CD4-positive, alpha-beta memory T cell (primary cell): Measurements from ENCODE around the gene PSMD10. TPM values are rescaled to one million over a fixed set of nuclear protein-coding genes. Genes with fewer than 3 reads are reported as not detected.

Experiments
- CTCF ChIA-PET: fragments of 350-600 bp; sonication (Branson Sonifier 250); formaldehyde crosslinking; loops from one replicate; lab custom pipeline; 2021; ENCODE audit warnings: inconsistent platforms; ENCODE audit not compliant: partially characterized antibody; lab: Charles Lee
- POLR2A ChIA-PET: fragments of 350-600 bp; sonication (Branson Sonifier 250); formaldehyde crosslinking; loops from one replicate; lab custom pipeline; 2021; ENCODE audit not compliant: partially characterized antibody; lab: Charles Lee
- DNase-seq, 5 donors: peaks; one replicate each; pipeline versions ENCODE4 v3.0.0 to v3.0.0-alpha.2; 2020 to 2022; ENCODE audit warnings: mixed read lengths in 1 of 5
- H3K27ac ChIP-seq: one replicate; pipeline ENCODE4 v1.7.0; 2013; ENCODE audit warnings: low read depth, low read length
- H3K27me3 ChIP-seq: 2 replicates; pipeline ENCODE4 v1.7.0; 2013; ENCODE audit warnings: mild to moderate bottlenecking, low read length, moderate library complexity; ENCODE audit not compliant: insufficient read depth
- H3K36me3 ChIP-seq: 2 replicates; pipeline ENCODE4 v1.7.0; 2013; ENCODE audit warnings: mild to moderate bottlenecking, low read length, moderate library complexity; ENCODE audit not compliant: insufficient read depth
- H3K4me1 ChIP-seq: 2 replicates; pipeline ENCODE4 v1.7.0; 2013; ENCODE audit warnings: mild to moderate bottlenecking, low read length, moderate library complexity; ENCODE audit not compliant: insufficient read depth
- H3K4me3 ChIP-seq, 2 donors: one replicate each; pipeline ENCODE4 v1.7.0; 2013; ENCODE audit warnings: low read length in 2 of 2, mild to moderate bottlenecking in 1 of 2
- H3K9me3 ChIP-seq, 2 donors: one replicate each; pipeline ENCODE4 v1.7.0; 2013; ENCODE audit warnings: low read length in 2 of 2, control low read depth in 1 of 2; ENCODE audit not compliant: control insufficient read depth in 1 of 2
- H3K27ac Mint-ChIP-seq, 7 donors: one replicate each; pipeline ENCODE4 v1.8.0; 2020 to 2021; ENCODE audit warnings: mixed read lengths in 7 of 7, mild to moderate bottlenecking in 6 of 7, inconsistent platforms in 3 of 7, moderate library complexity in 3 of 7
- H3K27me3 Mint-ChIP-seq, 2 donors: one replicate each; pipeline ENCODE4 v1.8.0; 2020 to 2021; ENCODE audit warnings: mixed read lengths in 2 of 2
- H3K36me3 Mint-ChIP-seq, 2 donors: one replicate each; pipeline ENCODE4 v1.8.0; 2020 to 2021; ENCODE audit warnings: mixed read lengths in 2 of 2, inconsistent platforms in 1 of 2, mild to moderate bottlenecking in 1 of 2
- H3K4me1 Mint-ChIP-seq, 4 donors: one replicate each; pipeline ENCODE4 v1.8.0; 2020 to 2021; ENCODE audit warnings: mixed read lengths in 4 of 4, mild to moderate bottlenecking in 1 of 4
- H3K4me3 Mint-ChIP-seq, 8 donors: one replicate each; pipeline ENCODE4 v1.8.0; 2020 to 2021; ENCODE audit warnings: mixed read lengths in 8 of 8, mild to moderate bottlenecking in 7 of 8, moderate library complexity in 6 of 8, inconsistent platforms in 3 of 8
- H3K9me3 Mint-ChIP-seq, 8 donors: one replicate each; pipeline ENCODE4 v1.8.0; 2020 to 2021; ENCODE audit warnings: mixed read lengths in 8 of 8, mild to moderate bottlenecking in 5 of 8, inconsistent platforms in 3 of 8, moderate library complexity in 1 of 8
- intact Hi-C: fragments of 100-400 bp; cut with micrococcal nuclease; formaldehyde crosslinking; loops from one replicate; pipeline ENCODE4 v1.15.1; 2023
- polyA plus RNA-seq, 2 donors: library from polyadenylated mRNA; unstranded; fragments of 300-500 nt; fragmentation: Illumina TruSeq; gene quantifications; one replicate each; pipeline ENCODE4 v1.2.3, GENCODE V29; 2021
- total RNA-seq, 2 experiments: library from RNA; stranded (reverse); gene quantifications; one replicate each; pipeline ENCODE4 v1.2.3, GENCODE V29; 2021

PSMD10 gene
- total and polyA plus RNA-seq, 4 experiments from 2014 or later: 29.0 to 87.8 (median 44.6) TPM

DNA sequence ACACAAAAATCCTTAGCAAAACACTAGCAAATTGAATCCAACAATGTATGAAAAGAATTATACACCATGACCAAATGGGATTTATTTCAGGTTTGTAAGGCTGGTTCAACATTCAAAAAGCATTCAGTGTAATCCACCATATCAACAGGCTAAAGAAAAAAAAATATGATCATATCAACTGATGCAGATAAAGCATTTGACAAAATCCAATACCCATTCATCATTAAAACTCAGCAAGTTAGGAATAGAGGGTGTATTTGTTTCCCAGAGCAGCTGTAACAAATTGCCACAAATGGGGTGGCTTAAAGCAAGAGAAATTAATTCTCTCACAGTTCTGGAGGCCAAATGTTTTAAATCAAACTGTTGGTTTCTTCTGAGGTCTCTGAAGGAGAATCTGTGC lies 35.8 kb downstream of the PSMD10 start:
- no peak for DNase-seq
- Histone ChIP-seq H3K27me3 (no peaks in the 10 kb centered on the region), H3K4me1 (no peaks in the 10 kb centered on the region), H3K36me3 (no peaks in the 10 kb centered on the region), H3K4me3 (no peak overlapping the region), H3K9me3 (no peaks in the 10 kb centered on the region), H3K27ac (no peak overlapping the region)
- ChIA-PET POLR2A (no interaction called here), CTCF (no interaction called here)
- Mint-ChIP-seq H3K27ac (no peak overlapping the region), H3K4me3 (no peak overlapping the region), H3K4me1 (peaks cover 0 to 8% (median 5%) of the 10 kb centered on the region in 4 donors), H3K36me3 (peaks cover 5 to 26% of the 10 kb centered on the region in 2 donors), H3K27me3 (no peaks in the 10 kb centered on the region), H3K9me3 (no peaks in the 10 kb centered on the region)
- intact Hi-C loops: no loop called here

DNA sequence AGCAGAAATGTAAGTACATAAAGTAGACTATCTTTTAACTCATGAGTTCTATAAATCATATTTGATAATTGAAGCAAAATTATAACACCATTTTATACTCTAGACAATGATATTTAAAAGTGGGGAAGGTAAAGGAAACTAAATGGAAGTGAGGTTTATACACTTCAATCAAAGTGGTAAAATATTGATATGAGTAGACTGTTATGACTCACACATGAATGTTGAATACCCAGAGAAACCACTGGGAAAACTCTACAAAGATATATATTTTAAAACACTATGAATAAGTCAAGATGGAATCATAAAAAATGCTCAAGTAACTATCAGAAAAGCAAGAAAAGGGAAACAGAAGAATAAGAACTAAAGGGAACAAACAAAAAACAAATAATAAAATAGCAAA lies 38.1 kb downstream of the PSMD10 start:
- Mint-ChIP-seq H3K27ac (peak overlapping the region in 2 of 7 donors; percentile 2 to 32), H3K4me3 (no peak overlapping the region), H3K36me3 (peaks cover 0 to 7% of the 10 kb centered on the region in 2 donors), H3K4me1 (peaks cover 0 to 5% (median 3%) of the 10 kb centered on the region in 4 donors), H3K9me3 (no peaks in the 10 kb centered on the region), H3K27me3 (no peaks in the 10 kb centered on the region)
- intact Hi-C loops: no loop called here
- H3K36me3 ChIP-seq: no peaks in the 10 kb centered on the region
- DNase-seq: no peak
- no peaks in the 10 kb centered on the region for H3K9me3 ChIP-seq
- H3K27me3 ChIP-seq: no peaks in the 10 kb centered on the region
- no peak overlapping the region for H3K4me3 ChIP-seq
- ChIA-PET CTCF (no interaction called here), POLR2A (no interaction called here)
- no peaks in the 10 kb centered on the region for H3K4me1 ChIP-seq
- H3K27ac ChIP-seq: no peak overlapping the region

DNA sequence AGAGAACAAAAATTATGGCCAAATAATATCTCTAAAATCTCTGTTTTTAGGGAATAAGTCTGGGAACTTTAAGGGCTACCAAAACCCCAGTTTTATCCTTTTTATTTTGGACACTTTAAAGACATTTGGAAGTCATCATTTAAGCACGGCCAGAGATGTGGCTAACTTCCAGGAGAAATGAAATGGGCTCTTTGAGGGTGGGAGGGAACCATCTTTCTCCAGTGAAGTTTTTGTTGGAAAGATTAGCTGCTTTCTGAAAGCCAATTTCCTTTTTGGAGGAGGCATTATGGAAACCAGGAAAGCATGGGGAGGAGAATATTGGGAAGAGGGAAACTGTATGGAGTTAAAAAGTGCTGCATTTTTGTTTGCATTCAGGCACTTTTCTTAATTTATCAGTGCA lies 41.7 kb downstream of the PSMD10 start:
- Mint-ChIP-seq H3K36me3 (no peaks in the 10 kb centered on the region), H3K27ac (peak overlapping the region in 2 of 7 donors; percentile 29 to 52), H3K9me3 (no peaks in the 10 kb centered on the region), H3K27me3 (no peaks in the 10 kb centered on the region), H3K4me1 (peaks cover 3 to 8% (median 4%) of the 10 kb centered on the region in 4 donors), H3K4me3 (no peak overlapping the region)
- intact Hi-C loops: no loop called here
- H3K27me3 ChIP-seq: no peaks in the 10 kb centered on the region
- POLR2A ChIA-PET: no interaction called here
- no peaks in the 10 kb centered on the region for H3K9me3 ChIP-seq
- no peak overlapping the region for H3K27ac ChIP-seq
- no peaks in the 10 kb centered on the region for H3K36me3 ChIP-seq
- no peak overlapping the region for H3K4me3 ChIP-seq
- H3K4me1 ChIP-seq: no peaks in the 10 kb centered on the region
- no peak for DNase-seq
- CTCF ChIA-PET: no interaction called here

DNA sequence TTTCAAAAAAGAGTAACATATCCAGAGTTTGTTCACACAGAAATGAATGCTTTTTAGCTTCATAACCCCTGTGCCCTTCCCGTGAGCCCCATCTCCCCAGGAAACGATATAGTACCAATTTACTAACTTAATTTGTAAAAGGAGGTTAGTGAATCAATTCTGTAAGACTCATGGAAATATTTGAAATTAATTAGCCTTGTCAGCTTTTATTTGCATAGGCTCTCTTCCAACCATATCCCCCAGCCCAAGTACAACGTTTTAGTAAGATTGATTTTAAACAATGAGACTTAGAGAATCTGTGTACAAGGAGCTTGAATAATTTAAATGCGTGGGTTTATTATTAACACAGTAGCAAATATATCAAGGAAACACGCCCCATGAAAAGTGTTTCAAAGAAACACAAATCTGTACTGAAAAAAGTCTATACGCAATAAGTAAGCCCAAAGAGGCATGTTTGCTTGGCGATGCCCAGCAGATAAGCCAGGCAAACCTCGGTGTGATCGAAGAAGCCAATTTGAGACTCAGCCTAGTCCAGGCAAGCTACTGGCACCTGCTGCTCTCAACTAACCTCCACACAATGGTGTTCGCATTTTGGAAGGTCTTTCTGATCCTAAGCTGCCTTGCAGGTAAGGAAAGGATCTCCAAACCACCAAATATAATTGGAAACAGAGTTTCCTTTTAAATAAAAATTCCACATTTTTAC lies 46.6 kb downstream of the PSMD10 start, which contains the start of gene VSIG1:
Gene VSIG1 (plus strand): TSS at position 512 of the 703 bp plus-strand sequence. CDS start 66 bp downstream, at position 578.
- H3K4me3 ChIP-seq: no peak within 1 kb of the TSS
- H3K9me3 ChIP-seq: no peaks in the 10 kb centered on the region
- intact Hi-C loops: no loop called here
- Mint-ChIP-seq H3K36me3 (no peaks in the 10 kb centered on the region), H3K27ac (peak within 1 kb of the TSS in 1 of 7 donors; percentile 26), H3K4me3 (no peak within 1 kb of the TSS), H3K9me3 (no peaks in the 10 kb centered on the region), H3K27me3 (no peaks in the 10 kb centered on the region), H3K4me1 (peaks cover 12 to 19% (median 16%) of the 10 kb centered on the region in 4 donors)
- ChIA-PET CTCF (interaction anchor here (1.1 kb wide), 1 partner anchor 24 kb away, joined by 3 read pairs; no protein-coding TSS in a partner anchor), POLR2A (interaction anchor here (0.8 kb wide), 1 partner anchor 360 kb away, joined by 3 read pairs; no protein-coding TSS in a partner anchor)
- H3K36me3 ChIP-seq: no peaks in the 10 kb centered on the region
- H3K4me1 ChIP-seq: peaks cover 8% of the 10 kb centered on the region
- no peak for DNase-seq
- no peak within 1 kb of the TSS for H3K27ac ChIP-seq
- no peaks in the 10 kb centered on the region for H3K27me3 ChIP-seq

DNA sequence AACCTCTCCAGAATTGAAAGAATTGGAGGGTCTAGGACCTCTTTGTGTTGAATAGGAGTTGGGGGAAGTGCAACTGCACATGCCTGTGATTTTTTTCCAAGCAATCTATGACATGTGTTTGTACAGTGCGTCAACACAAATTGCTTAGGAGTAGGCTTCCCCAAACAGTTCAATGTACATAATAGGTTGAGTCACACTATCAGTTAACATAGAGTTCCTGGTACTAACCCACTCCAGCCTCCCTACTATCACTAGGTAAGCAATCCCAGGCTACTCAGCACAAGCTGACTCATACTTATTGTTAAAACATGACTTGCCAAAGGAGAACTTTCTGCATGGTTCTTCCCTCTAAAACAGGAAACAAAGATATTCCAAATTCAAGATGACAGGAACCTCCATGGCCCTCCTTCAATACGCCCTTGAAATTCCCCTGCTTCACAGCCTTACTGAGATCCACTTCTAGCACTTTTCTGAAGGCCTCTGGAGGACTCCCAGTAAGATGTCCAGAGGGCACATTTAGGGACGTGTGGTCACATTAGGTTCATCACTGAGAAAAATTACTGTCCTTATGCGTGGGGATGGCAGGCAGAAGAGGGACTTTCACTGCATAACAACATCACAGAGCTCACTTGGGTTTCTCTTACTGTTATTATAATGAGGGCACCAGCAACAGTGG lies 54.9 kb downstream of the PSMD10 start:
- peaks cover 19 to 46% (median 31%) of the 10 kb centered on the region in 4 donors for H3K4me1 Mint-ChIP-seq

DNA sequence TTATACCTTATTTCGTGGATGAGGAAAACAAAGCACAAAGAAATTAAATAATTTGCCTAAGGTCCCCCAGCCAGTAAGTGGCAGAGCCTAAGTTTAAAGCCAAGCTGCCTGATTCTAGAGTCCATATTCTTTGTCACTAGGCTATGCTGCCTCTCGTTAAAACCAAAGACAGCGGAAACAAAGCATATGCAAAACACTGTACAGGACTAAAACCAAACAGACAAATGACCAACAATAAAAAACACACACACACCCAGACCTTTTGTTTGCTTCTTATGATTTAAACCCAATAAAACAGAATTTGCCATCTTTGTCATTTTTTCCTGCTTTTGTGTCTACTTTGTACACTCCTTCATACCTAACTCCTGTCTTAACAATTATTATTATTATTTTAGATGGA lies 56.6 kb downstream of the PSMD10 start:
- Histone ChIP-seq H3K36me3 (no peaks in the 10 kb centered on the region), H3K27ac (no peak overlapping the region), H3K27me3 (no peaks in the 10 kb centered on the region), H3K4me3 (no peak overlapping the region), H3K4me1 (no peaks in the 10 kb centered on the region), H3K9me3 (no peaks in the 10 kb centered on the region)
- no peak overlapping the region for H3K4me3 Mint-ChIP-seq
- no peak for DNase-seq
- no peaks in the 10 kb centered on the region for H3K9me3 Mint-ChIP-seq
- H3K27ac Mint-ChIP-seq: no peak overlapping the region
- ChIA-PET POLR2A (no interaction called here), CTCF (no interaction called here)
- no peaks in the 10 kb centered on the region for H3K27me3 Mint-ChIP-seq
- peaks cover 10% of the 10 kb centered on the region in 2 donors for H3K36me3 Mint-ChIP-seq
- intact Hi-C loops: no loop called here
- H3K4me1 Mint-ChIP-seq: peaks cover 22 to 56% (median 42%) of the 10 kb centered on the region in 4 donors

More for the DNA sequence above, 54.9 kb downstream of the PSMD10 start:
- CTCF ChIA-PET: no interaction called here
- Histone ChIP-seq H3K27me3 (no peaks in the 10 kb centered on the region), H3K4me3 (no peak overlapping the region), H3K9me3 (no peaks in the 10 kb centered on the region), H3K36me3 (no peaks in the 10 kb centered on the region), H3K27ac (no peak overlapping the region), H3K4me1 (no peaks in the 10 kb centered on the region)
- intact Hi-C loops: no loop called here
- Mint-ChIP-seq H3K27ac (no peak overlapping the region), H3K9me3 (no peaks in the 10 kb centered on the region), H3K36me3 (peaks cover 10% of the 10 kb centered on the region in 2 donors), H3K4me3 (no peak overlapping the region), H3K27me3 (no peaks in the 10 kb centered on the region)
- no peak for DNase-seq
- POLR2A ChIA-PET: no interaction called here
